Ovary (tissue), 3 donors: ENCODE results near the gene TRAF5.

Experiments used
- EP300 ChIP-seq: sonication (generic); formaldehyde crosslinking; IDR thresholded peaks from one replicate; pipeline ENCODE4 v1.6.1; 2017; ENCODE audit warnings: antibody characterized with exemption
- TF ChIP-seq, protein P1 (sequence below), 3 donors: fragments of 450-650 bp in 2 of 3; fragments of 200-600 bp in 1 of 3; IDR thresholded peaks; one replicate each; pipeline versions ENCODE4 v1.5.1 to v1.8.0; 2016 to 2022; ENCODE audit warnings: antibody characterized with exemption in 3 of 3, mild to moderate bottlenecking in 1 of 3
- donor health status: DM: no; HTN: no; CAD: no.

DNA sequence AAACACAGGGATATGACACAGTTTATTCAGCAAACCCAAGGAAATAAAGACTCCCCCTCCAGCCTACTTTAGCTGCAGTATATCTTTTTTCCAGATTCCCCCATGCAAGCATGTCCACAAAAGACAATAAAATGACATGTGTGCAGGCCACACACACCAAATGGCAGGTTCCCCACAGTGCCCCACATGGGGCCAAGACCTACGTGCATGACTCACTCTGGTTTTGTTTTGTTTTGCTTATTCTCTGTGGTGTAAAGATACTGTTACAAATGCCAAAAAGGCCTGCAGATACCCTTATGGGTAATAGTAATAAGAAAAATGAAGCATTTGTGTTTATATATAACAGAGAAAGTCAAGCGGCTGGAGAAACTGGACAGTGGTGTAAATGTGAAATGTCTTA, 93.8 kb downstream of the TRAF5 start:
- TF ChIP-seq, protein P1, sequence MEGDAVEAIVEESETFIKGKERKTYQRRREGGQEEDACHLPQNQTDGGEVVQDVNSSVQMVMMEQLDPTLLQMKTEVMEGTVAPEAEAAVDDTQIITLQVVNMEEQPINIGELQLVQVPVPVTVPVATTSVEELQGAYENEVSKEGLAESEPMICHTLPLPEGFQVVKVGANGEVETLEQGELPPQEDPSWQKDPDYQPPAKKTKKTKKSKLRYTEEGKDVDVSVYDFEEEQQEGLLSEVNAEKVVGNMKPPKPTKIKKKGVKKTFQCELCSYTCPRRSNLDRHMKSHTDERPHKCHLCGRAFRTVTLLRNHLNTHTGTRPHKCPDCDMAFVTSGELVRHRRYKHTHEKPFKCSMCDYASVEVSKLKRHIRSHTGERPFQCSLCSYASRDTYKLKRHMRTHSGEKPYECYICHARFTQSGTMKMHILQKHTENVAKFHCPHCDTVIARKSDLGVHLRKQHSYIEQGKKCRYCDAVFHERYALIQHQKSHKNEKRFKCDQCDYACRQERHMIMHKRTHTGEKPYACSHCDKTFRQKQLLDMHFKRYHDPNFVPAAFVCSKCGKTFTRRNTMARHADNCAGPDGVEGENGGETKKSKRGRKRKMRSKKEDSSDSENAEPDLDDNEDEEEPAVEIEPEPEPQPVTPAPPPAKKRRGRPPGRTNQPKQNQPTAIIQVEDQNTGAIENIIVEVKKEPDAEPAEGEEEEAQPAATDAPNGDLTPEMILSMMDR (IDR thresholded peaks at IDR 0.05) = no peak
- TF ChIP-seq EP300 = no peak
